ENCODE measurements around the gene TAL1.

DNA sequence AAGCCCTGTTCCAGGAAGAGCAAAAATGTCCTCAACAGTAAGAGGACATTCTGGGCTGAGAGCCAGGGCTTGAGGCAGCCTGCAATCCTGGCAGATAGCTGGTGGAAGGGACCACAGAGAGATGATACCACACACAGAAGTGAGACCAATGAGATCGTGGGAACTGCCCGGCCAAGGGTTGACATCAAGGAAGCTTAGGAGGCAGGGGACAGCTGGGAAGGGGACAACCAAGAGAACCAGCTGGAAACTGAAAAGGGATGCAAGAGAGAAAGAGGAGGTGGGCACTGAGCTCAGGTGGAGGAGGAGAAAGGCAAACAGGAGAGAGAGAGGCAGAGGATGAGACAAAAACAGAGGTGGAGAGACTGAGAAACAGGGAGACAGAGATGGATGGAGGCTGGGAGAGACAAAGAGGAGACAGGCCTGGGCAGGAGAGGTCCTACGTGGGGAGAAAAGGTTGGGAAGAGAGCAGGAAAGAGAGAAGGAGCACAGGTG is 51.4 kb downstream of the TAL1 start:
- TF ChIP-seq CTCF (IDR thresholded peaks at IDR 0.05; ENCODE audit: control extremely low read depth in 1 of 3, insufficient read depth in 1 of 3, low read depth in 1 of 3, low read length in 3 of 3) = no peak
- no peak for TF ChIP-seq EZH2 (IDR thresholded peaks at IDR 0.05; ENCODE audit: low read depth, low read length, severe bottlenecking)
- TF ChIP-seq POLR2A (IDR thresholded peaks at IDR 0.05; ENCODE audit: control extremely low read depth in 1 of 2, low read depth in 2 of 2, low read length in 2 of 2) = no peak
- TF ChIP-seq POLR2AphosphoS5 (IDR thresholded peaks at IDR 0.05; ENCODE audit: low read depth, low read length) = no peak
- TF ChIP-seq RAD21 (IDR thresholded peaks at IDR 0.05 in 1 of 2, conservative IDR thresholded peaks at IDR 0.05 in 1 of 2; ENCODE audit: low read depth in 2 of 2, low read length in 2 of 2) = no peak
- TF ChIP-seq POU5F1 (IDR thresholded peaks at IDR 0.05; ENCODE audit: low read depth, low read length) = no peak
- TF ChIP-seq CHD1 (IDR thresholded peaks at IDR 0.05; ENCODE audit: low read depth, low read length) = no peak
- TF ChIP-seq NANOG (IDR thresholded peaks at IDR 0.05; ENCODE audit: insufficient read depth, low read depth, low read length, poor library complexity, severe bottlenecking) = no peak
- no peak for TF ChIP-seq YY1 (IDR thresholded peaks at IDR 0.05; ENCODE audit: low read depth, low read length)
- TF ChIP-seq GABPA (IDR thresholded peaks at IDR 0.05; ENCODE audit: borderline replicate concordance, insufficient read depth, low read length) = no peak
- TF ChIP-seq USF2 (IDR thresholded peaks at IDR 0.05; ENCODE audit: low read length) = no peak
- TF ChIP-seq EP300 (IDR thresholded peaks at IDR 0.05; ENCODE audit: borderline replicate concordance in 1 of 2, low read depth in 2 of 2, low read length in 2 of 2) = no peak

Measured in H1 (cell line).